Mammary epithelial cell (primary cell): ENCODE measurements around the gene CRYAA.

Experiments used
- CTCF ChIP-seq, 2 donors: IDR thresholded peaks in 1 of 2; conservative IDR thresholded peaks in 1 of 2; 2 replicates each; pipeline ENCODE4 v1.5.1; 2011 to 2012; ENCODE audit warnings: inconsistent platforms in 2 of 2, low read length in 2 of 2, mild to moderate bottlenecking in 2 of 2, control low read depth in 1 of 2, low read depth in 1 of 2; ENCODE audit not compliant: insufficient read depth in 1 of 2; ENCODE audit errors: extremely low read depth in 1 of 2
- EZH2 ChIP-seq: IDR thresholded peaks from 2 replicates; pipeline ENCODE4 v1.6.1; 2012; ENCODE audit warnings: low read length, inconsistent platforms, borderline replicate concordance

DNA sequence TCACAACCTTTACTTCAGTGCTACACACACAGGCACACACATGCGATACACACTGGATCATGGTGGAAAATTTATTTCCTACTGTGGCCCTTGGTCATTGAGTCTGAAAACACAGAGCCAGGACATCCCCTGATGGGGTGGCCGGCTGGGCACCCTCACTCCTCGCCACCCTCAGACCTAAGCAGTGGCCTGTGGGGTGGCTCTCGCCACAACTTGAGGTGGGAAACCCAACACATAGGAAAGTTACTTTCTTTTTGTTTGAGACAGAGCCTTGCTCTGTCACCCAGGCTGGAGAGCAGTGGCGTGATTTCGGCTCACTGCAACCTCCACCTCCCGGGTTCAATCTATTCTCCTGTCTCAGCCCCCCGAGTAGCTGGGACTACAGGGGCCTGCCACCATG, 19.4 kb downstream of the CRYAA start:
- TF ChIP-seq CTCF (conservative IDR thresholded peaks at IDR 0.05 in 1 of 2, IDR thresholded peaks at IDR 0.05 in 1 of 2; ENCODE audit: extremely low read depth in 1 of 2, insufficient read depth in 1 of 2, low read depth in 1 of 2, low read length in 2 of 2) (no peak), EZH2 (no peak)
